ENCODE measurements around the gene ALPL.

ALPL gene

GRCh38 chr1:21604208-21604957, 95.2 kb downstream of the ALPL start:
- no peak for DNase-seq

- no peak for DNase-seq
Observed at GRCh38 chr1:21605012-21605715, 95.9 kb downstream of the ALPL start.

- DNase-seq = no peak
Observed at GRCh38 chr1:21605964-21606705, 96.9 kb downstream of the ALPL start.

DNA sequence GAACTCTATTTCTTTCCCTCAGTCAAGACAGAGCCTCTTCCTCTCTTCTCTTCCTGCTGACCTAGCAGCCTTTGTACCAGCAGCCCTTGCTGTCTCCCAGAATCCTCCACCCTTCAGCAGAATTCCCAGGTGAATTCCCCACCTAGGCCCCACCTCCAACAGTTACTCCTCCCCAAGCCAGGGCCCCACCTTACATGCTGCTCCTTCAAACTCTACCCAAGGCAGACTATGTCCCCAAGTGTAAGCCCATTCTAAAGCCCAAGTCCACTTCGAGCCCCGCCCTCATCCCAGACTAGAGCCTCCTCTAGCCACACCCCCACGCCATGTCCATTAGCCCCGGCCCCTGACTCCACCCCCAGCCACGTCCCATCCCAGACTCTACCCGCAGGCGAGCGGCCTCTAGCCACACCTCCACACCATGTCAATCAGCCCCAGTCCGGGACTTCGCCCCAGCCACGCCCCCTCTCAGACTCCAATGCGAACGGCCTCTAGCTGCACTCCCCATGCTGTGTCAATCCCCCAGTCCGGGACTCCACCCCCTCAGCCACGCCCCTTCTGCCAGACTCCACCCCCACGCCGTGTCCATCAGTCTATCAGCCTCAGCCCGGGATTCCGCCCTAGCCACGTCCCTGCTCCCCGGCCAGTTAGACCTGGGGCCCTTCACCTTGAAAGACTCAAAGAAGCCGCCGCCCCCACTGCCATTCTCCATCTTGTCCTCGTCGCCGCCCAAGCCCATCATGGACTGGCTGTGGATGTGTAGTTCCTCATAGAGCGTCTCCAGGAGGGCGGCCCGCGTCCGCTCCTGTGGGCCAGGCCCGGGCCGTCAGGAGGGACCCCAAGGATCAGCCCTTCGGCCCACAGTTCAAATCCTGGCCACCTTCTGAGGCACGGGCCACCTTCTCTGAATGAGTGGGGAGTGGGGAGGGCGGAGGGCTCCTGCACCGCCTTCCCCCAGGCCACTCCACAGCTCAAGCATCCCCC, 98.6 kb downstream of the ALPL start:
- no peak for DNase-seq

DNA sequence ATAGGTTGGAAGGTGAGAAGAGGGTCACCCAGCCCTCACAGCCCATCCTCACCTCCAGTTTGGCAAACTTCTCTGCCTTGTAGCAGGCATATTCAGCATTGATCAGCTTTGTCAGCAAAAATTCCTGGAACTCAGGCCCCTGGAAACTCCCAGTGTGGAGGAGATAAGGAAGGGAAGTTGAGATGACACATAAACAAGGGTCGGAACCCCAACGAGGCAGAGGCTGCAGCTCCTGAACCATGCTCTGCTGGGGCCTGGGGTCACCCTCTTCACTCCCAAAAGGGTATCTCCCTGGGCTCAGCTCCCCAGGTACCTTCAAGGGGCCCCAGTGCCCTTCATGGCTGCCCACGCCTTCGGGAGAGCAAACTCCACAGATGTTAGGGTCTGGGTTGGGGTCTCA, 99.6 kb downstream of the ALPL start:
- no peak for DNase-seq

DNA sequence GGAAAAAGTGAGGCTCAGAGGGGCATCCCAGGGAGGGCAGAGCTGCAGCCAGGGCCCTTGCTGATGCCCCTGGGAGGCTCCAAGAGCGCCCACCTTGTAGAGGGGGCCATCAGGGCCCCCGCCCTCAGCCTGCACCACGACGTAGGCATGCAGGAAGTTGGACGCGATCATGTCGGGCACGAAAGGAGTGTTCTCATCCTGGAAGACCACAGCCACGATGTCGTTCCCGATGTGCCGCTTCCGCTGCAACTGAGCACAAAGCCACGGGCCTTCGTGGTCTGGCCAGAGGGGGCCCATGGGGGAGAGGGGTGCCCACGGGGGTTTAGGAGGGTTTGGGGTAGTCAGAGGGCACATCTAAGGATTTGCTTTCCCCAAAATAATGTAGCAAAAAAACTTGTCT, 100.8 kb downstream of the ALPL start:
- DNase-seq = no peak

GRCh38 chr1:21610989-21611785, 102.0 kb downstream of the ALPL start:
- no peak for DNase-seq

- no peak for DNase-seq
Observed at GRCh38 chr1:21612057-21612456, 102.8 kb downstream of the ALPL start.

- DNase-seq = no peak
Observed at GRCh38 chr1:21613072-21613867, 104.0 kb downstream of the ALPL start.

GRCh38 chr1:21614419-21615115, 105.3 kb downstream of the ALPL start:
- DNase-seq = no peak

DNA sequence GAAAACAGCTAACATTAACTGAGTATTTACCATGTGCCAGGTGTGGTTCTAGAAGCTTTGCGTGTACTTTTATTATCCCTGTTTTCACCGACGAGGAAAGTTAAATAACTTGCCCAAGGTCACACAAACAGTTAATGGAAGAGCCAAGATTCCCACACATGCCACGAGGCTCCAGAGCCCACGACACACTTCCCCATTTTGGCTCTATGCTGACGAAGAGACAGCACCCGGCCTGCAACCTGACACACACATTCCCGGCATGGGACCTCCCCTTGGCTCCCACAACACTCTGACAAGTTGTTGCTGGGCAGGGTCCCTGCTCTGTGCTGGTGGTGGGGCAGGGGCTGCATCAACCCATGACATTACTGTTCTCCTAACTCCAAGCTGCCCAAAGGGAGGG, 107.1 kb downstream of the ALPL start:
- no peak for DNase-seq

GRCh38 chr1:21617126-21617738, 108.0 kb downstream of the ALPL start:
- no peak for DNase-seq

- DNase-seq = no peak
Observed at GRCh38 chr1:21618059-21618458, 108.8 kb downstream of the ALPL start.

GRCh38 chr1:21618561-21619374, 109.5 kb downstream of the ALPL start:
- DNase-seq = no peak

GRCh38 chr1:21619375-21619947, 110.2 kb downstream of the ALPL start:
- DNase-seq = no peak

DNA sequence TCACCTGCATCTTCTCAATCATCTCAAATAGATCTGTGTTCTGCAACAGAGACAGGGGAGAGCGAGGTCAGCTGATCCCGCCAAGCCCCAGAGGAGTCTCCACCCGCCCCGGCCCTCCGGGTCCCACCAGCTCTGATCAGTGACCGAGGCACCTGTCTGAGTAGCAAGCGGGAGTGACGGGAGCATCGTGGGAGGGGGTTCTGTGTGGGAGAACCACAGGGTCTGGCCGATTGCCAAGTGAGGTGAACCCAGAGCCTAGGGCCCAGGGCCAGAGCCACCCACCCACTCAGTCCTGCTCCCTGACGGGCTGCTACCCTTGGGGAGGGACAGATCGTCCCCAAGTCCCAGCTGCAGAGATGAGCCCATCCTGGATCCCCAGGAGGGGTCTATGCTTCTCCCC, 110.8 kb downstream of the ALPL start:
- no peak for DNase-seq

GRCh38 chr1:21620496-21620895, 111.3 kb downstream of the ALPL start:
- DNase-seq = peak; percentile 39

- no peak for DNase-seq
Observed at GRCh38 chr1:21621051-21621450, 111.8 kb downstream of the ALPL start.
